ENCODE data around the gene NCOA6.

NCOA6 gene

GRCh38 chr20:34701405-34702085 is 123.9 kb downstream of the NCOA6 start:
- no peak for DNase-seq

GRCh38 chr20:34693414-34693813 is 132.0 kb downstream of the NCOA6 start:
- DNase-seq, result no peak

- DNase-seq, result no peak
Observed at GRCh38 chr20:34691838-34692237, 133.6 kb downstream of the NCOA6 start.

- DNase-seq, result no peak
Observed at GRCh38 chr20:34689486-34689885, 136.0 kb downstream of the NCOA6 start.

GRCh38 chr20:34683667-34684066 is 141.8 kb downstream of the NCOA6 start:
- no peak for DNase-seq

- DNase-seq, result peak; percentile 51
Observed at GRCh38 chr20:34680586-34681175, 144.8 kb downstream of the NCOA6 start.

- peak; percentile 98 for DNase-seq
Observed at GRCh38 chr20:34676642-34677373, 148.6 kb downstream of the NCOA6 start, which contains the start of gene PIGU. Gene PIGU (minus strand): TSS chr20:34677092. CDS start chr20:34677085, 7 bp downstream.

GRCh38 chr20:34675993-34676641 is 149.3 kb downstream of the NCOA6 start:
- DNase-seq, result no peak

- no peak for DNase-seq
Observed at GRCh38 chr20:34675561-34675960, 149.9 kb downstream of the NCOA6 start.

- DNase-seq, result no peak
Observed at GRCh38 chr20:34673412-34673811, 152.0 kb downstream of the NCOA6 start.

- DNase-seq, result no peak
Observed at GRCh38 chr20:34669094-34669493, 156.4 kb downstream of the NCOA6 start.
